Esophagus muscularis mucosa (tissue), 3 donors: ENCODE data around the gene DNAJC3.

ENCODE experiments used
- CTCF ChIP-seq, 3 experiments: fragments of 200-600 bp in 2 of 3; fragments of 450-650 bp in 1 of 3; sonication (generic) in 2 of 3; IDR thresholded peaks; one replicate each; pipeline ENCODE4 v1.5.1; 2017 to 2019; ENCODE audit warnings: antibody characterized with exemption in 3 of 3, mild to moderate bottlenecking in 2 of 3, moderate library complexity in 1 of 3
- EP300 ChIP-seq: sonication (generic); formaldehyde crosslinking; IDR thresholded peaks from one replicate; pipeline ENCODE4 v1.6.1; 2017; ENCODE audit warnings: antibody characterized with exemption

- no peak for TF ChIP-seq CTCF (IDR thresholded peaks at IDR 0.05)
- TF ChIP-seq EP300, result no peak
These were observed 40.1 kb upstream of the DNAJC3 start for GRCh38 chr13:95636853-95637252.
